ENCODE measurements around the gene KBTBD4. TPM values are rescaled to one million over a fixed set of nuclear protein-coding genes. Genes with fewer than 3 reads are reported as not detected.
"Not testable (repeated sequence)": the region's sequence is repeated elsewhere in the genome, so short reads cannot be mapped to it uniquely, and the experiment has no call there.

KBTBD4 gene
- polyA plus RNA-seq, 3 donors = 2.8 to 16.9 (median 13.8) TPM

DNA sequence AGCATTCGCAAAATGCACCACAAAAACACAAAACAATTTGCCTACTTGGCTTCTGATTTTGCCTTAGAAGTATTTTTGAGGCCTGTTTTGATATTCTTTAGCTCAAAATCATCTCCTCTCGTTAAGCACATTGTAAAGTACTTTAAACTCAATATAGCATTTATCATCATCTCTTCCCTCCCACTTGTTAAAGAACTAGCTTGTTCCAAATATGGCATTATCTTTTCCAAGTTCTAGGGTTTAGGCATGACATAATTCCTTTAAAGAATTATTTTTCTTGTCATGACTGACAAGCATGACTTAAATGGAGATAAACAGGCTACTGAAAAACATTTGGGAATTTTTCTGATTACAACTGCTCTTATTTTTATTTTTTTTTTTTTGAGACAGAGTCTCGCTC is 47.1 kb downstream of the KBTBD4 start:
- Mint-ChIP-seq H3K9me3 (no peaks in the 10 kb centered on the region), H3K4me1 (peaks cover 22% of the 10 kb centered on the region)

DNA sequence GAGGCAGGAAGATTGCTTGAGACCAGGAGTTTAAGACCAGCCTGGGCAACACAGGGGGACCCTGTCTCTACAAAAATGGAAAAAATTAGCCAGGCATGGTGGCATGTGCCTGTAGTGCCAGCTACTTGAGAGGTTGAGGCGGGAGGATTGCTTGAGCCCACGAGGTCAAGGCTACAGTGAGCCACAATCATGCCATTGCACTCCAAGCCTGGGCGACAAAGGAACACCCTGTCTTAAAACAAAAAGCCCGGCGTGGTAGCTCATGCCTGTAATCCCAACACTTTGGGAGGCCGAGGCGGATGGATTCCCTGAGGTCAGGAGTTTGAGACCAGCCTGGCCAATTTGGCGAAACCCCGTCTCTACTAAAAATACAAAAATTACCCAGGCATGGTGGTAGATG is 48.0 kb downstream of the KBTBD4 start:
- Mint-ChIP-seq H3K27ac (peak overlapping the region in 6 of 7 donors; percentile 30 to 81 (median 74)), H3K36me3 (peaks cover 11 to 46% of the 10 kb centered on the region in 2 donors), H3K4me1 (peaks cover 26% of the 10 kb centered on the region)
- DNase-seq; H3K4me3 ChIP-seq (replicated peaks in 1 of 3; ENCODE audit: low read depth in 2 of 3, low read length in 3 of 3); H3K9me3 ChIP-seq (replicated peaks in 1 of 2; ENCODE audit: control insufficient read depth in 1 of 2, insufficient read depth in 1 of 2, low read length in 2 of 2); intact Hi-C loops (cut with micrococcal nuclease); H3K9ac ChIP-seq (ENCODE audit: insufficient read depth, low read length, poor library complexity, severe bottlenecking); H3K27me3 Mint-ChIP-seq (ENCODE audit: low read depth in 3 of 3); H3K4me2 ChIP-seq (replicated peaks; ENCODE audit: extremely low read depth, low read length, poor library complexity, severe bottlenecking); H3K9me3 Mint-ChIP-seq; H3K27me3 ChIP-seq (ENCODE audit: control insufficient read depth in 2 of 2, insufficient read depth in 2 of 2, low read length in 2 of 2); H2AFZ ChIP-seq (ENCODE audit: insufficient read depth, low read depth, low read length, poor library complexity, severe bottlenecking); H3K4me3 Mint-ChIP-seq: not testable (repeated sequence)
- peaks cover 13 to 25% of the 10 kb centered on the region in 2 donors for H3K4me1 ChIP-seq (ENCODE audit: control insufficient read depth in 1 of 2, insufficient read depth in 2 of 2, low read length in 2 of 2)
- H3K27ac ChIP-seq (ENCODE audit: low read depth in 1 of 2, low read length in 2 of 2) = peak overlapping the region in 1 of 2 donors; percentile 56
- H4K20me1 ChIP-seq (ENCODE audit: insufficient read depth, low read length) = peaks cover 100% of the 10 kb centered on the region
- peaks cover 19 to 22% of the 10 kb centered on the region in 2 donors for H3K36me3 ChIP-seq (replicated peaks in 1 of 2; ENCODE audit: control insufficient read depth in 1 of 2, insufficient read depth in 2 of 2, low read length in 2 of 2)
- 96% methylated on average over 8 of the region's 9 CpGs for WGBS (ENCODE audit: insufficient coverage)
- H3K79me2 ChIP-seq (ENCODE audit: insufficient read depth, low read length) = peaks cover 100% of the 10 kb centered on the region

More for the DNA sequence above, 47.1 kb downstream of the KBTBD4 start:
- intact Hi-C loops (cut with micrococcal nuclease) = no loop called here
- H3K4me1 ChIP-seq (ENCODE audit: control insufficient read depth in 1 of 2, insufficient read depth in 2 of 2, low read length in 2 of 2) = peaks cover 13 to 25% of the 10 kb centered on the region in 2 donors
- no CpG with 5 or more reads among the region's 3 CpGs for WGBS (ENCODE audit: insufficient coverage)
- Mint-ChIP-seq H3K27ac (peak overlapping the region in 4 of 7 donors; percentile 4 to 76 (median 74)), H3K4me3 (no peak overlapping the region), H3K36me3 (peaks cover 6 to 44% of the 10 kb centered on the region in 2 donors), H3K27me3 (ENCODE audit: low read depth in 3 of 3) (peaks cover 0 to 1% (median 0%) of the 10 kb centered on the region in 3 donors)
- H3K4me3 ChIP-seq (replicated peaks in 1 of 3; ENCODE audit: low read depth in 2 of 3, low read length in 3 of 3) = no peak overlapping the region
- no peaks in the 10 kb centered on the region for H3K9me3 ChIP-seq (replicated peaks in 1 of 2; ENCODE audit: control insufficient read depth in 1 of 2, insufficient read depth in 1 of 2, low read length in 2 of 2)
- no peak overlapping the region for H3K4me2 ChIP-seq (replicated peaks; ENCODE audit: extremely low read depth, low read length, poor library complexity, severe bottlenecking)
- peaks cover 100% of the 10 kb centered on the region for H4K20me1 ChIP-seq (ENCODE audit: insufficient read depth, low read length)
- no peak overlapping the region for H3K9ac ChIP-seq (ENCODE audit: insufficient read depth, low read length, poor library complexity, severe bottlenecking)
- peaks cover 100% of the 10 kb centered on the region for H3K79me2 ChIP-seq (ENCODE audit: insufficient read depth, low read length)
- TF ChIP-seq, protein P1, sequence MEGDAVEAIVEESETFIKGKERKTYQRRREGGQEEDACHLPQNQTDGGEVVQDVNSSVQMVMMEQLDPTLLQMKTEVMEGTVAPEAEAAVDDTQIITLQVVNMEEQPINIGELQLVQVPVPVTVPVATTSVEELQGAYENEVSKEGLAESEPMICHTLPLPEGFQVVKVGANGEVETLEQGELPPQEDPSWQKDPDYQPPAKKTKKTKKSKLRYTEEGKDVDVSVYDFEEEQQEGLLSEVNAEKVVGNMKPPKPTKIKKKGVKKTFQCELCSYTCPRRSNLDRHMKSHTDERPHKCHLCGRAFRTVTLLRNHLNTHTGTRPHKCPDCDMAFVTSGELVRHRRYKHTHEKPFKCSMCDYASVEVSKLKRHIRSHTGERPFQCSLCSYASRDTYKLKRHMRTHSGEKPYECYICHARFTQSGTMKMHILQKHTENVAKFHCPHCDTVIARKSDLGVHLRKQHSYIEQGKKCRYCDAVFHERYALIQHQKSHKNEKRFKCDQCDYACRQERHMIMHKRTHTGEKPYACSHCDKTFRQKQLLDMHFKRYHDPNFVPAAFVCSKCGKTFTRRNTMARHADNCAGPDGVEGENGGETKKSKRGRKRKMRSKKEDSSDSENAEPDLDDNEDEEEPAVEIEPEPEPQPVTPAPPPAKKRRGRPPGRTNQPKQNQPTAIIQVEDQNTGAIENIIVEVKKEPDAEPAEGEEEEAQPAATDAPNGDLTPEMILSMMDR (IDR thresholded peaks at IDR 0.05) = no peak
- no peak overlapping the region for H2AFZ ChIP-seq (ENCODE audit: insufficient read depth, low read depth, low read length, poor library complexity, severe bottlenecking)
- no peaks in the 10 kb centered on the region for H3K27me3 ChIP-seq (ENCODE audit: control insufficient read depth in 2 of 2, insufficient read depth in 2 of 2, low read length in 2 of 2)
- H3K36me3 ChIP-seq (replicated peaks in 1 of 2; ENCODE audit: control insufficient read depth in 1 of 2, insufficient read depth in 2 of 2, low read length in 2 of 2) = peaks cover 16 to 19% of the 10 kb centered on the region in 2 donors
- no peak for DNase-seq
- peak overlapping the region in 1 of 2 donors; percentile 61 for H3K27ac ChIP-seq (ENCODE audit: low read depth in 1 of 2, low read length in 2 of 2)
